Endothelial cell of umbilical vein (primary cell): Measurements from ENCODE around the gene BPI. TPM values are rescaled to one million over a fixed set of nuclear protein-coding genes. Genes with fewer than 3 reads are reported as not detected.

Source experiments
- BruUV-seq: library from RNA; stranded (reverse); fragments of 400-500 nt; replicated peaks from 2 replicates; lab custom pipeline; 2021; lab: Mats Ljungman, UMichigan
- CTCF ChIA-PET: fragments of 300-600, 350-600 bp; sonication (Branson Sonifier 250); formaldehyde crosslinking; loops from one replicate; lab custom pipeline; 2021; ENCODE audit warnings: antibody characterized with exemption, inconsistent platforms; lab: Charles Lee
- POLR2A ChIA-PET: fragments of 300-600, 350-600 bp; sonication (Branson Sonifier 250); formaldehyde crosslinking; loops from one replicate; lab custom pipeline; 2021; ENCODE audit warnings: antibody characterized with exemption, inconsistent platforms; lab: Charles Lee
- DNase-seq: peaks from one replicate; pipeline ENCODE4 v3.0.0-alpha.2; 2011; ENCODE audit warnings: low read depth, low spot score
- FAIRE-seq: peaks from 2 replicates; lab custom pipeline; 2011; peaks lifted over from hg19 to GRCh38; lab: Jason Lieb, UNC
- H2AFZ ChIP-seq: 2 replicates; pipeline ENCODE4 v1.6.0; 2012; ENCODE audit warnings: low read depth, low read length, control low read depth, inconsistent platforms
- H3K27ac ChIP-seq: 2 replicates; pipeline ENCODE4 v1.5.1; 2011; ENCODE audit warnings: low read depth, mild to moderate bottlenecking, control low read depth, low read length, moderate library complexity; ENCODE audit not compliant: insufficient read depth
- H3K27me3 ChIP-seq, 2 experiments: 2 replicates each; pipeline versions ENCODE4 v1.6.0 to v1.6.1; 2011; ENCODE audit warnings: low read length in 2 of 2, mixed read lengths in 1 of 2; ENCODE audit not compliant: control insufficient read depth in 2 of 2, insufficient read depth in 2 of 2
- H3K36me3 ChIP-seq, 2 experiments: 2 replicates in 1 of 2; 3 replicates in 1 of 2; pipeline ENCODE4 v1.5.1; 2011; ENCODE audit warnings: low read length in 2 of 2, mild to moderate bottlenecking in 1 of 2, moderate library complexity in 1 of 2; ENCODE audit not compliant: control insufficient read depth in 2 of 2, insufficient read depth in 2 of 2; ENCODE audit errors: extremely low read depth in 1 of 2
- H3K4me1 ChIP-seq: 3 replicates; pipeline ENCODE4 v1.5.1; 2011; ENCODE audit warnings: mild to moderate bottlenecking, low read length; ENCODE audit not compliant: control insufficient read depth, insufficient read depth; ENCODE audit errors: extremely low read depth
- H3K4me2 ChIP-seq: 2 replicates; pipeline ENCODE4 v1.6.1; 2011; ENCODE audit warnings: low read length, control low read depth, mixed read lengths; ENCODE audit not compliant: insufficient read depth
- H3K4me3 ChIP-seq, 3 experiments: fragments of 200-600 bp in 1 of 3; sonication (generic), shearing (Covaris generic) in 1 of 3; replicated peaks in 1 of 3; 2 replicates each; pipeline ENCODE4 v1.5.1; 2011 to 2016; ENCODE audit warnings: control low read depth in 3 of 3, low read length in 3 of 3, mild to moderate bottlenecking in 2 of 3, inconsistent platforms in 1 of 3, low read depth in 1 of 3, moderate library complexity in 1 of 3; ENCODE audit not compliant: insufficient read depth in 1 of 3
- H3K79me2 ChIP-seq: 2 replicates; pipeline ENCODE4 v1.6.0; 2012; ENCODE audit warnings: low read length, inconsistent platforms; ENCODE audit not compliant: control insufficient read depth, insufficient read depth
- H3K9ac ChIP-seq: replicated peaks from 2 replicates; pipeline ENCODE3; 2011; ENCODE audit warnings: low read length, control low read depth; ENCODE audit not compliant: insufficient read depth; ENCODE audit errors: extremely low read depth
- H3K9me1 ChIP-seq: replicated peaks from 3 replicates; pipeline ENCODE4 v1.6.0; 2011; ENCODE audit warnings: mild to moderate bottlenecking, low read length; ENCODE audit not compliant: control insufficient read depth, insufficient read depth; ENCODE audit errors: extremely low read depth
- H3K9me3 ChIP-seq: replicated peaks from 2 replicates; pipeline ENCODE4 v1.5.1; 2012; ENCODE audit warnings: low read length, inconsistent platforms; ENCODE audit not compliant: control insufficient read depth, insufficient read depth
- H4K20me1 ChIP-seq: replicated peaks from 2 replicates; pipeline ENCODE3; 2011; ENCODE audit warnings: mild to moderate bottlenecking, low read length; ENCODE audit not compliant: control insufficient read depth, insufficient read depth; ENCODE audit errors: extremely low read depth
- EZH2 ChIP-seq: IDR thresholded peaks from 2 replicates; pipeline ENCODE4 v1.6.1; 2012; ENCODE audit warnings: borderline replicate concordance, low read depth, mild to moderate bottlenecking, moderate library complexity, low read length, inconsistent platforms; ENCODE audit not compliant: severe bottlenecking
- FOS ChIP-seq: IDR thresholded peaks from 2 replicates; pipeline ENCODE4 v1.6.1; 2011; ENCODE audit warnings: mild to moderate bottlenecking, low read length, moderate library complexity, borderline replicate concordance; ENCODE audit not compliant: insufficient read depth
- GATA2 ChIP-seq: IDR thresholded peaks from 2 replicates; pipeline ENCODE4 v1.7.0; 2011; ENCODE audit warnings: low read depth, mild to moderate bottlenecking, moderate library complexity, mixed read lengths, low read length; ENCODE audit not compliant: insufficient read length, insufficient read depth
- JUN ChIP-seq: IDR thresholded peaks from 2 replicates; pipeline ENCODE4 v1.6.1; 2011; ENCODE audit warnings: borderline replicate concordance, low read depth; ENCODE audit not compliant: insufficient read length, insufficient read depth
- MYC ChIP-seq: IDR thresholded peaks from one replicate; pipeline ENCODE4 v1.6.1; 2011; ENCODE audit warnings: mild to moderate bottlenecking, low read depth, low read length
- POLR2A ChIP-seq: IDR thresholded peaks from 2 replicates; pipeline ENCODE4 v1.6.1; 2012; ENCODE audit warnings: low read depth, mild to moderate bottlenecking, control low read depth, low read length
- POLR2AphosphoS5 ChIP-seq: IDR thresholded peaks from 2 replicates; pipeline ENCODE4 v1.6.1; 2012; ENCODE audit warnings: low read depth, mild to moderate bottlenecking, control low read depth, low read length, moderate library complexity; ENCODE audit not compliant: insufficient read depth
- dilution Hi-C: fragments of 300-500 bp; cut with MboI; formaldehyde crosslinking; loops from one replicate; pipeline ENCODE4 v1.15.0; 2019; ENCODE audit warnings: low sequenced_read_pairs; ENCODE audit not compliant: extremely low pct_ligation_motif_present
- intact Hi-C: fragments of 100-400 bp; cut with micrococcal nuclease; formaldehyde crosslinking; loops from one replicate; pipeline ENCODE4 v1.10.0; 2022
- polyA plus RNA-seq, 4 experiments: library from polyadenylated mRNA; depleted of rRNA in 3 of 4; stranded (reverse) in 3 of 4; unstranded in 1 of 4; fragments of >200 nt; gene quantifications; 2 replicates each; pipeline versions ENCODE4 v1.2.1 to v1.2.3, GENCODE V29; 2011 to 2012; ENCODE audit warnings: missing spikeins in 1 of 4
- total RNA-seq: library from RNA; stranded (reverse); gene quantifications from 2 replicates; pipeline ENCODE4 v1.2.3, GENCODE V29; 2021
- TF ChIP-seq, protein P1 (sequence below): IDR thresholded peaks from 2 replicates; pipeline ENCODE4 v1.6.1; 2011; ENCODE audit not compliant: insufficient read depth, insufficient read length
- TF ChIP-seq, protein P2 (sequence below), 2 donors: IDR thresholded peaks; 1 replicate in 1 of 2; 2 replicates in 1 of 2; pipeline ENCODE4 v1.5.1; 2011; ENCODE audit warnings: low read length in 2 of 2, mild to moderate bottlenecking in 2 of 2, moderate library complexity in 2 of 2, control low read depth in 1 of 2, inconsistent platforms in 1 of 2, low read depth in 1 of 2; ENCODE audit not compliant: insufficient read depth in 1 of 2; ENCODE audit errors: extremely low read depth in 1 of 2

BPI gene
- total and polyA plus RNA-seq, 2 donors (not counting 3 experiments of a cell fraction or from before 2014, with no cell fraction given): not detected

DNA sequence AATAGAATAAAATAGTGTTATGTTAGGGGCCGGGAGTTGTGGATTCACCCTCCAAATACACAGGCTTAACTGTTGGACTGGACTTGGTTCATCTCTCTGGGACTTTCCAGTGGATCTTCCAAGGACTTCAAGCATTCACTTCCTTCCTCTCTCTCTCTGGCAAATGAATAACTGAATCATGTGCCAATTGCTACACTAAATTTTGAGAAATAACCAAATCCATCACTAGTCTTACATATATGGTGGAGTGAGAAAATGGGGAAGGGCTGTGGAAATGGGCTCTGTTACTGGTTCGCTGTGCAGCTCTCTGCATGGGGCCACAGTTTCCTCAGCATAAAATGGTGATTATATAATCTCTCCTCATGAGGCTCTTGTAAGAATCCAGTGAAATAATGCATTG is 36.7 kb upstream of the BPI start:
- POLR2A ChIA-PET: no interaction called here
- peaks cover 17% of the 10 kb centered on the region for H3K4me1 ChIP-seq
- intact Hi-C loops: no loop called here

DNA sequence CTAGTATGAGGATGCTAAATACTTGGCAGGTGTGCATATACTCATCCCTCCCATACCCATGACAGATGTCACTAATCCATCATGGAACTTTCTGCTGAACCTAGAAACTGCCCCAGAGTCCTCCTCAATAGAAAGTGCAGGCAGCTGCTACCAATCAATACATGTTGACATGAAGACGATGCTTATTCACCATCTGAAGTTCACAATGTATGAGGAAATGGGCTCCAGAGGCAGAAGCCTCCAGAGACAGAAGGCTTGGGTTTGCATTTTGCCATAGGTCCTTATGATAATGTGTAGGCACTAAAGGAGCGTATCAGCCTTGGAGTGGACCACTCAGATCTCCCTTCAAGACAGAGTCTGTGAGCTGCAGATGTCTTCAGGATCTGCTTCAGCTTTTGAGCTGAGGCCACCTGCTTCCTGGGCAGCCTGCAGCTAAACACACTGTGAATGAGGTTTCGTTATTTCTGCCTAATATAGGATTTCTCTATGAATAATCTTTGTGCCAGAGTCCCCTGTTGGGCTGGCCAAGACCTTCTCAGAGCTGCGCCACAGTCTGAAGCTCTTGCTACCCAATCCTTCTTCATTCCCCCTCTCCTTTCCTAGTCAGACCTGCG is 35.9 kb upstream of the BPI start:
- ChIA-PET CTCF (interaction anchor here (1.4 kb wide), 1 partner anchor 54 kb away, joined by 4 read pairs; no protein-coding TSS in a partner anchor), POLR2A (no interaction called here)
- H3K9me1 ChIP-seq: no peaks in the 10 kb centered on the region

More for the DNA sequence above, 36.7 kb upstream of the BPI start:
- H3K79me2 ChIP-seq: no peaks in the 10 kb centered on the region
- H3K36me3 ChIP-seq: no peaks in the 10 kb centered on the region
- H4K20me1 ChIP-seq: no peaks in the 10 kb centered on the region
- no TSS peak for BruUV-seq
- TF ChIP-seq POLR2A (no peak), EZH2 (no peak), POLR2AphosphoS5 (no peak), MYC (no peak), GATA2 (no peak), JUN (no peak)
- TF ChIP-seq, protein P1, sequence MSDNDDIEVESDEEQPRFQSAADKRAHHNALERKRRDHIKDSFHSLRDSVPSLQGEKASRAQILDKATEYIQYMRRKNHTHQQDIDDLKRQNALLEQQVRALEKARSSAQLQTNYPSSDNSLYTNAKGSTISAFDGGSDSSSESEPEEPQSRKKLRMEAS: no peak
- H3K27me3 ChIP-seq: no peaks in the 10 kb centered on the region
- FAIRE-seq: no peak
- no peaks in the 10 kb centered on the region for H3K9me3 ChIP-seq
- no peak overlapping the region for H3K4me3 ChIP-seq
- no peak overlapping the region for H3K4me2 ChIP-seq
- no peak for DNase-seq
- H3K9me1 ChIP-seq: no peaks in the 10 kb centered on the region
- no peak overlapping the region for H3K27ac ChIP-seq
- CTCF ChIA-PET: no interaction called here
- H2AFZ ChIP-seq: no peak overlapping the region
- H3K9ac ChIP-seq: no peak overlapping the region
- dilution Hi-C loops: no loop called here

More for the DNA sequence above, 35.9 kb upstream of the BPI start:
- dilution Hi-C loops: no loop called here
- intact Hi-C loops: no loop called here
- no peaks in the 10 kb centered on the region for H4K20me1 ChIP-seq
- H3K4me3 ChIP-seq: no peak overlapping the region
- no peaks in the 10 kb centered on the region for H3K79me2 ChIP-seq
- H2AFZ ChIP-seq: no peak overlapping the region
- H3K4me1 ChIP-seq: peaks cover 25% of the 10 kb centered on the region
- BruUV-seq: no TSS peak
- no peak overlapping the region for H3K4me2 ChIP-seq
- no peak overlapping the region for H3K27ac ChIP-seq
- H3K9me3 ChIP-seq: no peaks in the 10 kb centered on the region
- H3K9ac ChIP-seq: no peak overlapping the region
- FAIRE-seq (no peak), DNase-seq (no peak)
- no peaks in the 10 kb centered on the region for H3K36me3 ChIP-seq
- no peaks in the 10 kb centered on the region for H3K27me3 ChIP-seq
- no peak for TF ChIP-seq POLR2A
- TF ChIP-seq EZH2: no peak
- TF ChIP-seq MYC: no peak
- TF ChIP-seq, protein P1: no peak
- TF ChIP-seq JUN: no peak
- no peak for TF ChIP-seq FOS
- TF ChIP-seq GATA2: no peak
- no peak for TF ChIP-seq POLR2AphosphoS5
- TF ChIP-seq, protein P2, sequence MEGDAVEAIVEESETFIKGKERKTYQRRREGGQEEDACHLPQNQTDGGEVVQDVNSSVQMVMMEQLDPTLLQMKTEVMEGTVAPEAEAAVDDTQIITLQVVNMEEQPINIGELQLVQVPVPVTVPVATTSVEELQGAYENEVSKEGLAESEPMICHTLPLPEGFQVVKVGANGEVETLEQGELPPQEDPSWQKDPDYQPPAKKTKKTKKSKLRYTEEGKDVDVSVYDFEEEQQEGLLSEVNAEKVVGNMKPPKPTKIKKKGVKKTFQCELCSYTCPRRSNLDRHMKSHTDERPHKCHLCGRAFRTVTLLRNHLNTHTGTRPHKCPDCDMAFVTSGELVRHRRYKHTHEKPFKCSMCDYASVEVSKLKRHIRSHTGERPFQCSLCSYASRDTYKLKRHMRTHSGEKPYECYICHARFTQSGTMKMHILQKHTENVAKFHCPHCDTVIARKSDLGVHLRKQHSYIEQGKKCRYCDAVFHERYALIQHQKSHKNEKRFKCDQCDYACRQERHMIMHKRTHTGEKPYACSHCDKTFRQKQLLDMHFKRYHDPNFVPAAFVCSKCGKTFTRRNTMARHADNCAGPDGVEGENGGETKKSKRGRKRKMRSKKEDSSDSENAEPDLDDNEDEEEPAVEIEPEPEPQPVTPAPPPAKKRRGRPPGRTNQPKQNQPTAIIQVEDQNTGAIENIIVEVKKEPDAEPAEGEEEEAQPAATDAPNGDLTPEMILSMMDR (IDR thresholded peaks at IDR 0.05; ENCODE audit: extremely low read depth in 1 of 2, insufficient read depth in 1 of 2, low read depth in 1 of 2, low read length in 2 of 2): no peak
